GM12865 (cell line): Measurements from ENCODE around the gene PALLD.

Experiments
- DNase-seq: peaks from one replicate; pipeline ENCODE4 v3.0.0; 2010; ENCODE audit warnings: low read depth
- H3K4me3 ChIP-seq: 2 replicates; pipeline ENCODE4 v1.5.1; 2011; ENCODE audit warnings: mild to moderate bottlenecking, low read depth, low read length, control low read depth
- CTCF ChIP-seq: IDR thresholded peaks from 2 replicates; pipeline ENCODE4 v1.5.1; 2011; ENCODE audit warnings: low read length, control low read depth, low read depth, inconsistent platforms; ENCODE audit not compliant: insufficient read depth; ENCODE audit errors: missing control alignments

The PALLD gene

GRCh38 chr4:168535689-168536088 lies 38.8 kb downstream of the PALLD start:
- no peak overlapping the region for H3K4me3 ChIP-seq
- no peak for TF ChIP-seq CTCF
- DNase-seq, result no peak

- no peak for TF ChIP-seq CTCF
- DNase-seq, result no peak
- H3K4me3 ChIP-seq, result no peak overlapping the region
Observed at GRCh38 chr4:168536448-168536847, 39.6 kb downstream of the PALLD start.

GRCh38 chr4:168537086-168537485 lies 40.2 kb downstream of the PALLD start:
- DNase-seq, result no peak
- no peak overlapping the region for H3K4me3 ChIP-seq
- no peak for TF ChIP-seq CTCF

GRCh38 chr4:168537571-168537970 lies 40.7 kb downstream of the PALLD start:
- DNase-seq, result no peak
- H3K4me3 ChIP-seq, result no peak overlapping the region
- no peak for TF ChIP-seq CTCF

GRCh38 chr4:168538632-168539031 lies 41.8 kb downstream of the PALLD start:
- no peak for TF ChIP-seq CTCF
- no peak for DNase-seq
- no peak overlapping the region for H3K4me3 ChIP-seq

GRCh38 chr4:168540086-168540485 lies 43.2 kb downstream of the PALLD start:
- no peak for TF ChIP-seq CTCF
- DNase-seq, result no peak
- H3K4me3 ChIP-seq, result no peak overlapping the region

GRCh38 chr4:168540503-168541265 lies 43.8 kb downstream of the PALLD start:
- no peak overlapping the region for H3K4me3 ChIP-seq
- no peak for DNase-seq
- TF ChIP-seq CTCF, result no peak
